WERI-Rb-1 (cell line): ENCODE results near the gene SLC25A52.
"Not testable (repeated sequence)": the region's sequence is repeated elsewhere in the genome, so short reads cannot be mapped to it uniquely, and the experiment has no call there.

Experiments
- DNase-seq: peaks from one replicate; pipeline ENCODE4 v3.0.0-alpha.2; 2020
- H3K27ac ChIP-seq: fragments of 250-450 bp; sonication (Bioruptor Pico); 2 replicates; pipeline ENCODE4 v1.5.1; 2020; ENCODE audit warnings: mild to moderate bottlenecking, moderate library complexity
- H3K27me3 ChIP-seq: fragments of 250-450 bp; sonication (Bioruptor Pico); 2 replicates; pipeline ENCODE4 v1.5.1; 2021; ENCODE audit warnings: mild to moderate bottlenecking, low read depth, moderate library complexity; ENCODE audit not compliant: insufficient read depth, severe bottlenecking
- H3K36me3 ChIP-seq: fragments of 250-450 bp; sonication (Bioruptor Pico); 2 replicates; pipeline ENCODE4 v1.5.1; 2020; ENCODE audit warnings: mild to moderate bottlenecking, moderate library complexity
- H3K4me3 ChIP-seq: 2 replicates; pipeline ENCODE4 v1.5.1; 2011; ENCODE audit warnings: low read depth, mild to moderate bottlenecking, control low read depth, low read length
- H3K9me3 ChIP-seq: fragments of 250-450 bp; sonication (Bioruptor Pico); 2 replicates; pipeline ENCODE4 v1.5.1; 2021; ENCODE audit warnings: mild to moderate bottlenecking, moderate library complexity; ENCODE audit not compliant: severe bottlenecking
- CTCF ChIP-seq: IDR thresholded peaks from 2 replicates; pipeline ENCODE4 v1.5.1; 2011; ENCODE audit warnings: low read depth, mild to moderate bottlenecking, control low read depth, inconsistent platforms, low read length

SLC25A52 gene

DNA sequence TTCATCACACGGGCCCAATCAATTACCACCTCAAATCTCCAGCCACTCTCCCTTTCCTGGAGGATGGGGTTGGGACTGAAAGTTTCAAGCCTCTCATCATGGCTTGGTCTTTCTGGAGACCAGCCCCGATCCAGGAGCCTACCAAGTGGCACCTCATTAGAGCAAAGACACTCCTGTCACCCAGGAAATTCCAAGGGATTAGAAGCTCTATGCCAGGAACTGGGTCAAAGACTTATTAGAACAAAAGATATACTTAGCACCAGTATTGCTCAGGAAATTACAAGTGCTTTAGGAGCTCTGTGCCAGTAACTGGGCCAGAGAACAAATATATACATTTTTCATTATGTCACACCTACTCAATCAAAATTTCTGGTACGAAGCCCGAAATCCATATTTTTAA is 14.3 kb downstream of the SLC25A52 start:
- TF ChIP-seq CTCF = no peak

DNA sequence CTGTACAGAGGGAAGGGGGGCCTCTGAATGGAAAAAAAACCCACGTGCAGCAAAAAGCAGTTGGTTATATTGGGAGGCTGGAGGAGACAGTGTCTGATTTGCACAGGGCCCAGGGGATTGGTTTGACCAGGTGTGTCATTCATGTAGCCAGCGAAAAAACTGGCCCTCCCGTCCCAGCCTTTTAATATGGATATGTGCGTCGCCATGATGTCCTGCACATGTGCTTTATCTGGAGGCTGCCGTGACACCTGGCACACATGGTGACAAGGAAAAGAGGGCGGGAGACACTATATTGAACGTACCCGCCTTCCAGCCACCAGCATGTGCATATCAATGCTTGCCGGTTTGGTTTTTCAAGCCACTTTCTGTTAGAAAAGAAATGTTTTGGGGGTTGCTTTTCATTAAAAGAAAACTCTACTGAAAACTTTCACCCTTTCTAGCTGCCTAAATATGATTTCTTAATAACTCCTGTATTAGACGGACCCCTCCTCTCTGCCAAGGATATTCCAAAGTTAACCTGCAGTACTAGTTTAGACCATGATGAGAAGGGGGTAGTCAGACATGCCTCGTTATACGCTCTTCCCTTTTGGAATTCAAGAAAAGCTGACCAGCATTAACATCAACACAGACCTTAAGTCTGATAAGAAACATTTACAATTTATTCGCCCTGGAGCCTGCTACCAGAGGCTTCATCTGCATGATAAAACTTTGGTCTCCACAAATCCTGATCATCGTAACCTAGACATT is 16.2 kb downstream of the SLC25A52 start:
- Histone ChIP-seq H3K36me3 (no peaks in the 10 kb centered on the region), H3K27ac (no peak overlapping the region), H3K9me3 (no peaks in the 10 kb centered on the region), H3K27me3 (no peaks in the 10 kb centered on the region), H3K4me3 (no peak overlapping the region)
- DNase-seq = no peak
- TF ChIP-seq CTCF = no peak

More for the DNA sequence above, 14.3 kb downstream of the SLC25A52 start:
- Histone ChIP-seq H3K27me3 (no peaks in the 10 kb centered on the region), H3K9me3 (no peaks in the 10 kb centered on the region), H3K36me3 (no peaks in the 10 kb centered on the region), H3K27ac (no peak overlapping the region), H3K4me3 (no peak overlapping the region)
- DNase-seq = no peak

DNA sequence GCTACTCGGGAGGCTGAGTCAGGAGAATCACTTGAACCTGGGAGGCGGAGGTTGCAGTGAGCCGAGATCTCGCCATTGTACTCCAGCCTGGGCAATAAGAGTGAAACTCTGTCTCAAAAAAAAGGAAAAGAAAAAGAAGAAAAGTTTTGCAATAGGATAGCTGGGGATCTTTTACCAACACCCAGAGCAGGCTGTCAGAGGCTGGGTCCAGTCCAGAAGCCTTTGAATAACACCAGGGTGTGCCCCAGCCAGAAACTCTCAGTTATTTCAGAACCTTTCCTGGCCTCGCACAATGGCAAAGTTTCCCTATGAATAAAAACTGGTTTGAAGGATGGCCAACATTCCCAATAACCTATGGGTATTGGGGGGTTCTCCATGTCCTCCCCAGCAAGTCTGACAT is 17.1 kb downstream of the SLC25A52 start:
- H3K27me3 ChIP-seq, H3K36me3 ChIP-seq, H3K9me3 ChIP-seq, H3K4me3 ChIP-seq, DNase-seq, H3K27ac ChIP-seq: not testable (repeated sequence)

DNA sequence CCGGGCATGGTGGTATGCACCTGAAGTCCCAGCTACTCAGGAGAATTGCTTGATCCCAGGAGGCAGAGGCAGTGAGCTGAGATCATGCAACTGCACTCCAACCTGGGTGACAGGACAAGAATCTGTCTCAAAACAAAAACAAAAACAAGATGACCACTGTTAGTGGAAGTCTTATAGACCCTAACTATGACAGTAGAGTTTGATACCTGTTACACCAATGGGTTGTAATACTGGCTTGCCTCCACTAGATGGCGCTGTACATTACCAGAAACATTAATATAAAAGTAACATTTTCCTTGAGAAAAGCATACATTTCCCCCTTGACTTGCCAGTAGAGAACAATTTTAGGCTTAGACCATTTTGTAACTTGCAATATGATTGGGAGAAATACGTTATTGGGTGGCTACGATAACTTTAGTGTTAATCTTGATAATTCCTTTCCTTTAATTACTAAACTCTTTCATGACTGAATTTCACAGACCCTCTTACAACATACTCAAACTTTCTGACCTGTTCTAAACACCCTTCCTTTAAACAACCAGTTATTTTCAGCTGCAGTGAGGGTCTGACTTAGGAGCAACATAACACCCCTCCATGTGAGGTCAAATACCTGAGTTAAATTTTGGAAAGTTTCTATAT is 19.5 kb downstream of the SLC25A52 start:
- peak; percentile 51 for DNase-seq
- peak; percentile 54 for TF ChIP-seq CTCF
- Histone ChIP-seq H3K27ac (no peak overlapping the region), H3K27me3 (no peaks in the 10 kb centered on the region), H3K9me3 (no peaks in the 10 kb centered on the region), H3K36me3 (no peaks in the 10 kb centered on the region), H3K4me3 (no peak overlapping the region)

DNA sequence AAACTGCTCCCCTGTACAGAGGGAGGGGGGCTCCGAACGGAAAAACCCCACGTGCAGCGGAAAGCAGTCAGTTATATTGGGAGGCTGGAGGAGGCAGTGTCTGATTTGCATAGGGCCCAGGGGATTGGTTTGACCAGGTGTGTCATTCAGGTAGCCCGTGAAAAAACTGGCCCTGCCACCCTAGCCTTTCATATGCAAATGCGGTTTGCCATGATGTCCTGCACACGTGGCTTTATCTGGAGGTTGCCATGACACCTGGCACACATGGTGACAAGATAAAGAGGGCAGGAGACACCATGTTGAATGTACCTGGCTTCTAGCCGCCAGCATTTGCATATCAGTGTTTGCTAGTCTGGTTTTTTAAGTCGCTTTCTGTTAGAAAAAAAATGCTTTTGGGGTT is 20.5 kb downstream of the SLC25A52 start:
- H3K36me3 ChIP-seq = no peaks in the 10 kb centered on the region
- H3K9me3 ChIP-seq = no peaks in the 10 kb centered on the region
- no peak overlapping the region for H3K4me3 ChIP-seq
- DNase-seq = no peak
- H3K27me3 ChIP-seq = no peaks in the 10 kb centered on the region
- TF ChIP-seq CTCF = no peak
- H3K27ac ChIP-seq = no peak overlapping the region

DNA sequence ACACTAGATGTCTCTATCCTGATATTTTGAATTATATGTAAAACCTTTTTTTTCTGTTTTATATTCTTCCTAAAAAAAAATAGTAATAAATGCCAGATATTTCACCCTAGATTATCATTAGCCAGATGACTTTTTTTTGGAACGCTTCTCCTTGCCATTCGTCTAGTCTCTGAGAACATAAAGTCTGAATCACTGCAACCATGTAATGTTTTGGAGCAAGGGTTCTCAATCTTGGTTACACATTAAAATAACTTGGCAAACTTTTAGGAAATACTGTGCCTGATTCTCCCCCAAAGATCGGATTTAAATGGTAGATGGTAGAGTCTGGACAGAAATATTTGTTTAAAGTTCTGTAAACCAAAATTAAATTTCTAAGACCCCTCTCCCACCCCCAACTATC is 21.0 kb downstream of the SLC25A52 start:
- Histone ChIP-seq H3K27ac (no peak overlapping the region), H3K27me3 (no peaks in the 10 kb centered on the region), H3K4me3 (no peak overlapping the region), H3K9me3 (no peaks in the 10 kb centered on the region), H3K36me3 (no peaks in the 10 kb centered on the region)
- no peak for TF ChIP-seq CTCF
- DNase-seq = no peak
